Measurements from ENCODE around the gene CDH23.
A peak's percentile ranks its signal among the peaks of the same experiment; 100 is the strongest.

CDH23 gene

DNA sequence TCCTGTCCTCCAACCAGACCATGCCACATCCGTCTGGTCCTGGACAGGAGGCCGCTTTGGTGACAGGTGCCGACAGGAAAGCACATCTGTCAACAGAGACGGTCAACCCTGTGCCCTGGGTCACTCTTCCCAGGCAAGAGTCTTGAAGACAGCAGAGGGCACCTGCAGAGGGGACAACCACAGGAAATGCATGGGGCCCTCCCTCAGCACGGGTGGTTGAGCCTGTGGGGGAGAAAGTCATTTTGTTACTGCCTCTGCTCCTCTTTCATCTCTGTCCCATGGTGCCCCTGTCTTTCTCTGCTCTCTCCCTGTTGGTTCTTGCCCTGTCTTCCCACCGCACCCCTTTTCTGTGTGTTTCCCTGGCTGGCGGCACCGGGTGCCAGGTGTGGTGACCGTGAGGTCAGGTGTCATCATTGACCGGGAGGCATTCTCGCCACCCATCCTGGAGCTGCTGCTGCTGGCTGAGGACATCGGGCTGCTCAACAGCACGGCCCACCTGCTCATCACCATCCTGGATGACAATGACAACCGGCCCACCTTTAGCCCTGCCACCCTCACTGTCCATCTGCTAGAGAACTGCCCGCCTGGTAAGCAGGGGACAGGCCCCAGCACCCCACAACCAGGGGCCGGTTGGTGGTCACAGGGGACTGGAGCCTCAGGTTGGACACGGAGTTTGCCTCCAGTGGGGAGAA, 394.2 kb downstream of the CDH23 start:
- H3K4me3 Mint-ChIP-seq = peak overlapping the region; percentile 78
- peaks cover 21% of the 10 kb centered on the region for H3K4me1 Mint-ChIP-seq
- H3K36me3 Mint-ChIP-seq = peaks cover 4% of the 10 kb centered on the region
- H3K27ac Mint-ChIP-seq = peak overlapping the region; percentile 31
- ATAC-seq (ENCODE audit: low read depth) (peak; percentile 75), DNase-seq (ENCODE audit: low spot score in 2 of 2) (no peak)
- H3K27me3 Mint-ChIP-seq = peaks cover 5% of the 10 kb centered on the region
- no peaks in the 10 kb centered on the region for H3K9me3 Mint-ChIP-seq

DNA sequence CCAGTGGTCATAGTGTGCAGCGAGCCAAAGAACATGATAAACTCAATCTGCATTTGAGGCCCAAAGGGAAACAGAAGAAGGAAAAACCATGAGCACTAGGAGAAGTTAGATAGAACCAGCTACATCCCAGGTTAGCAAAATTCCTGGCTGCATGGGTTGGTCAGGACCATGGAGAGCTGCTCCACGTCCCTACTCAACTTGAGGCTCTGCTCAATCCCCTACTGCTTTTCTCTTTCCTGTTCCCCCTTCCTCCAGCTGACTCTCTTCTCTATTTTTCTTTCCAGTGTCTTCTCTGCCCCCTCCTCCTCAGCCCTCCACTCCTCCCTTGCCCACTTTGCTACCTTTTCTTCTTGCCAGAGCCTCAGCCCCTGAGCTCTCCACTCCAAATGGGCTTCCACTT, 398.5 kb downstream of the CDH23 start:
- ATAC-seq (ENCODE audit: low read depth) (no peak), DNase-seq (ENCODE audit: low spot score in 2 of 2) (no peak)
- H3K4me3 Mint-ChIP-seq = no peak overlapping the region
- no peaks in the 10 kb centered on the region for H3K9me3 Mint-ChIP-seq
- peaks cover 22% of the 10 kb centered on the region for H3K4me1 Mint-ChIP-seq
- peaks cover 4% of the 10 kb centered on the region for H3K36me3 Mint-ChIP-seq
- no peak overlapping the region for H3K27ac Mint-ChIP-seq
- H3K27me3 Mint-ChIP-seq = peaks cover 5% of the 10 kb centered on the region

DNA sequence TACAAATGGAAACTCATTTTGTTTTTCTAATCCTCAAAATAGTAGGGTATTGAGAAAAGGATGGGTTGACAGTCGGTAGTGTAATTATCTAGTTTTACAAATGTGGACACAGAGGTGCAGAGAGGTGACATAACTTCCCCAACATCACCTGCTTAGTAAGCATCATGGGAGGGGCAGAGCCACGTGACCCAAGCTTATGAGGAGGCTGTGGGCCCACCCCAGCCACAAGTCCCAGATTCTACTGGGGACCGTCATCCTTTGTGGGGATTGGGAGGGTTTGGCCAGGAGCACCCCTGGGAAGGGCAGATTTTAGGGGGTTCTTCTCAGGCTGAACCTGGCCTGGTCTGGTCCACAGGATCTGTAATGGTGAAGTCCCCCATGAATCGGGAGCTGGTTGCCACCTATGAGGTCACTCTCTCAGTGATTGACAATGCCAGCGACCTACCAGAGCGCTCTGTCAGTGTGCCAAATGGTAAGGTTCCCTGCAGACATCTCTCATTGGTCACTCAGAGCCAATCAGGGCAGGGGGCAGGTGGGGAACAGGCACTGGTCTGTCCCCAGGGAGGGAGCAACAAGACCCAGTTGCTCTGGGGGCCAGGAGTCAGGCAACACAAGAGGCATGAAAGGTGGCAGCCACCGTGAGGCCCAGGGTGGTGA, 400.2 kb downstream of the CDH23 start:
- Mint-ChIP-seq H3K4me1 (peaks cover 17% of the 10 kb centered on the region), H3K36me3 (peaks cover 4% of the 10 kb centered on the region), H3K9me3 (no peaks in the 10 kb centered on the region), H3K27me3 (peaks cover 5% of the 10 kb centered on the region), H3K27ac (no peak overlapping the region), H3K4me3 (no peak overlapping the region)
- no peak for ATAC-seq (ENCODE audit: low read depth)
- no peak for DNase-seq (ENCODE audit: low spot score in 2 of 2)

DNA sequence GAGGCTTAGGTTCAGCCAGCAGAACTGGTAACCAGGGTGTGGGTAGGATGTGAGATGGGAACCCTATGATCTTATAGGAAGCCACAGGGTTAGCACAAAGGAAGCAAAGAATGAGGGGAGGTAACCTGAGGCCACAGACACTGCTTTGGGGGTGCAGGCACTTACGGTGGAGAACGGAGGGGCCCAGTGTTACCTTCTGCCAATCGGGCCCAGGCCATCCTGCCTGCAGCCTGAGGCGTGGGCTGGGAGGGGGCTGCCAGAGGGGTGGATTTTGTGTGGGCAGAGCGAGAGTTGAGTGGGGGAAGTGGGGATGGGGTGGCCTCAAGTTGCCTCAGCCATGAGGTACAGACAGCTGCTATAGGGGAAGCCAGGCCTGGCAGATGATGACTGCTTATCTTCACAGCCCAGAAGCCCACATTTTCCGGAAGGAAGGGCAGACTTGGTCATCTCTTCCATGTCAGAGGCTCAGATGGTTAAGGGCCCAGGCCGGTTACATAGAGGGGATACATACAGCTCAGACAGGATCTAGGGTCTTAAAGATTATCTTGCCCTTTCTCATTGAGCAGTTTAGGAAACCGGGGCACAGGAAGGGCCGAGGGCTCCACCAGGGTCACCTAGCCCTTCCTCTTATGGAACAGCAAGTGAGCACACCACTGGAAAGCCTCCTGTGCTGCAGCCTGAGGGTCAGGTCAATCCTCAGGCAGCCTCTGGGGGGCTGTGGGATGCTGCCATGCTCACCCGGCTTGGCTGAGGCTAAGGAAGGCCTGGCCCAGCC, 401.0 kb downstream of the CDH23 start:
- Mint-ChIP-seq H3K4me3 (no peak overlapping the region), H3K36me3 (peaks cover 4% of the 10 kb centered on the region), H3K9me3 (no peaks in the 10 kb centered on the region), H3K27me3 (peaks cover 5% of the 10 kb centered on the region), H3K27ac (no peak overlapping the region), H3K4me1 (peaks cover 17% of the 10 kb centered on the region)
- no peak for ATAC-seq (ENCODE audit: low read depth)
- DNase-seq (ENCODE audit: low spot score in 2 of 2) = no peak

DNA sequence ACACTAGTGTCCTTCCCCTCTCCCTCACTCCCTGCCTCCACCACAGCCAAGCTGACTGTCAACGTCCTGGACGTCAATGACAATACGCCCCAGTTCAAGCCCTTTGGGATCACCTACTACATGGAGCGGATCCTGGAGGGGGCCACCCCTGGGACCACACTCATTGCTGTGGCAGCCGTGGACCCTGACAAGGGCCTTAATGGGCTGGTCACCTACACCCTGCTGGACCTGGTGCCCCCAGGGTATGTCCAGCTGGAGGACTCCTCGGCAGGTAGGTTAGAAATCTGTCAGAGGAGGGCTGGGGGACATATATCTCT, 401.5 kb downstream of the CDH23 start:
- H3K9me3 Mint-ChIP-seq = no peaks in the 10 kb centered on the region
- peaks cover 4% of the 10 kb centered on the region for H3K36me3 Mint-ChIP-seq
- ATAC-seq (ENCODE audit: low read depth) = no peak
- DNase-seq (ENCODE audit: low spot score in 2 of 2) = no peak
- peaks cover 5% of the 10 kb centered on the region for H3K27me3 Mint-ChIP-seq
- H3K4me3 Mint-ChIP-seq = no peak overlapping the region
- no peak overlapping the region for H3K27ac Mint-ChIP-seq
- H3K4me1 Mint-ChIP-seq = peaks cover 17% of the 10 kb centered on the region

DNA sequence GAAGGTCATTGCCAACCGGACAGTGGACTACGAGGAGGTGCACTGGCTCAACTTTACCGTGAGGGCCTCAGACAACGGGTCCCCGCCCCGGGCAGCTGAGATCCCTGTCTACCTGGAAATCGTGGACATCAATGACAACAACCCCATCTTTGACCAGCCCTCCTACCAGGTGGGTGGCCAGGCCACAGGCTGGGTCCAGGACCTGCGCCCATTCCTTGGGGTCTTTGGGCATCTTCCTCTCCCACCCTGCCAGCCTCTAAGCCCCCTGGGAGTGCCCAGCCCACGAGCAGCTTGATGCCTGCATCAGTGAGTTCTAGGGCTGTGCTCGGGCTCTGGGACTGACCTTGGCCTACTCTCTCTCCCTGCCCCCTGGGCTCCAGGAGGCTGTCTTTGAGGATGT, 402.4 kb downstream of the CDH23 start:
- ATAC-seq (ENCODE audit: low read depth) (no peak), DNase-seq (ENCODE audit: low spot score in 2 of 2) (no peak)
- Mint-ChIP-seq H3K27ac (no peak overlapping the region), H3K36me3 (peaks cover 2% of the 10 kb centered on the region), H3K4me1 (peaks cover 15% of the 10 kb centered on the region), H3K4me3 (no peak overlapping the region), H3K9me3 (no peaks in the 10 kb centered on the region), H3K27me3 (peaks cover 3% of the 10 kb centered on the region)

DNA sequence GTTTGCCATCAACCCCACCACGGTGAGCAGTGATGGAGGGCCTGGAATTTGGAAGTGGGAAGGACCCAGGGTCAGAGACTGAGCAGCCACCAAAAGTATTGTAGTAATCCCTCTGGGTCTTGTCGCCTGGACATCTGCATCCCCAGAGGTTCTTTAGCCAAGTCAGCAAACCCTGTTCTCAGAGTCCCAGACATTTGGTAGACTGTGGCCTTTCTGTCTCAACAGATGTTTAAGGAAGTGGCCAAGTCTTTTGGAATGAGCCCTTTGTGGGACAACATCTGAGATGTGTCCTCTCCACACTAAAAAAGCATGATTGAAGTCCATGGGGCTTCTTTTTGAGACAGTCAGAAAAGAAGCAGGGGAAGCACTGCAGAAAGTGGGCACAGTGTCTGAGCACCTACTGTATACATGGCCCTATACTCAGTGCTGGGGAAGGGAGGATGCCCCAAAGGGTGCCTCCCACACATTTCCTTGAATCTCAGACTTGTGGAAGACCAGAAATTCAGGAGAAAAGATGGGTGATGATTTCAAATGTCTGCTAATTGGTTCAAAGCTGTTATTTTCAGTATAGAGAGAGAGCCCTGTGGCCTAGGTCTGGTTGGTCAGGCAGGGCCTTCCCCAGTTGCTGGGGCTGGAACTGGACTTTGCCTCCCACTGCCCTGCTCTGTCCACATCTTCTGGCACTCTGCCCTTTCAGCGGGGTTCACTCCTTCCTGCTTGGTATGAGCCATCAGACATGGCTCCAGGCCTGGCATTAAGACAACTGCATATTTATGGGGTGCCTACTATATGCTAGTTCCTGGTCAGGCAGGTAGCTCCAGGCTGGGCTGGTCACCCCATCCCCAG, 403.1 kb downstream of the CDH23 start:
- H3K4me1 Mint-ChIP-seq = peaks cover 15% of the 10 kb centered on the region
- no peak overlapping the region for H3K27ac Mint-ChIP-seq
- no peak for ATAC-seq (ENCODE audit: low read depth)
- H3K9me3 Mint-ChIP-seq = no peaks in the 10 kb centered on the region
- no peaks in the 10 kb centered on the region for H3K36me3 Mint-ChIP-seq
- H3K4me3 Mint-ChIP-seq = no peak overlapping the region
- peaks cover 3% of the 10 kb centered on the region for H3K27me3 Mint-ChIP-seq
- no peak for DNase-seq (ENCODE audit: low spot score in 2 of 2)

DNA sequence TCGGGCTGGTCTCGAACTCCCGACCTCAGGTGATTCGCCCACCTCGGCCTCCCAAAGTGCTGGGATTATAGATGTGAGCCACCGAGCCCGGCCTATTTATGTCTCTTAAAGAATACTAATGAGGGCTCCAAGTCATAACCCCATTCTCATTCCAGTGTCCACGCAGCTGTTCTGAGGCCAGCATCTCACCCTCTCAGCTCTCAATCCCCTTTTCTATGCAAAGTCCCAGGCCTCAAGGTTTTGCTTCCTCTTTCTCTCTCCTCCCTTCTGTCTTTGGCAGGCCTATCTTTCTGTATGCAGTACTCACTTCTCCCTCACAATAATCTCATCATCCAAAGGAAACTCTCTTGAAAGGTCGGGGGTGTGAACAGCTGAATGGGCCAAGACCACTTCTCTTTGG, 404.6 kb downstream of the CDH23 start:
- Mint-ChIP-seq H3K27ac (no peak overlapping the region), H3K4me3 (no peak overlapping the region), H3K4me1 (peaks cover 12% of the 10 kb centered on the region), H3K9me3 (no peaks in the 10 kb centered on the region), H3K27me3 (no peaks in the 10 kb centered on the region), H3K36me3 (no peaks in the 10 kb centered on the region)
- DNase-seq (ENCODE audit: low spot score in 2 of 2) = peak in 1 of 2 donors; percentile 42
- ATAC-seq (ENCODE audit: low read depth) = peak; percentile 96

DNA sequence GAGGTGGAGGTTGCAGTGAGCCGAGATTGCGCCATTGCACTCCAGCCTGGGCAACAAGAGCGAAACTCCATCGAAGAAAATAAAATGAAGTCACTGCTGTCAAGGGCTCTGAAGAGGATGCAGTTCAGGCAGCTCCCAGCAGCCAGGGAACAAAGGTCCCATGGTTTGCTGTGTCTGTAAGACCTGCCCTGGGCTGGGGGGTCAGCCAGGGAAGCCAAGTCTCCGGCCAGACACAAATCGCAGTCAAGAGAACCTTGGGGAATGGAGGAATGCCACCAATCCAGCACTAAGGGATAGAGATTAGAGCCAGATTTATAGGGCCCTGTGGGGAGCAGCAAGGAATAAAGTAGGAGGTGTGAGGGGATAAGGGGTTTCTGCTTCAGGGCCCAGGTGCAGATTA, 405.5 kb downstream of the CDH23 start:
- Mint-ChIP-seq H3K27ac (no peak overlapping the region), H3K9me3 (no peaks in the 10 kb centered on the region), H3K27me3 (no peaks in the 10 kb centered on the region), H3K36me3 (no peaks in the 10 kb centered on the region), H3K4me1 (peaks cover 9% of the 10 kb centered on the region), H3K4me3 (no peak overlapping the region)
- ATAC-seq (ENCODE audit: low read depth) = no peak
- DNase-seq (ENCODE audit: low spot score in 2 of 2) = no peak

DNA sequence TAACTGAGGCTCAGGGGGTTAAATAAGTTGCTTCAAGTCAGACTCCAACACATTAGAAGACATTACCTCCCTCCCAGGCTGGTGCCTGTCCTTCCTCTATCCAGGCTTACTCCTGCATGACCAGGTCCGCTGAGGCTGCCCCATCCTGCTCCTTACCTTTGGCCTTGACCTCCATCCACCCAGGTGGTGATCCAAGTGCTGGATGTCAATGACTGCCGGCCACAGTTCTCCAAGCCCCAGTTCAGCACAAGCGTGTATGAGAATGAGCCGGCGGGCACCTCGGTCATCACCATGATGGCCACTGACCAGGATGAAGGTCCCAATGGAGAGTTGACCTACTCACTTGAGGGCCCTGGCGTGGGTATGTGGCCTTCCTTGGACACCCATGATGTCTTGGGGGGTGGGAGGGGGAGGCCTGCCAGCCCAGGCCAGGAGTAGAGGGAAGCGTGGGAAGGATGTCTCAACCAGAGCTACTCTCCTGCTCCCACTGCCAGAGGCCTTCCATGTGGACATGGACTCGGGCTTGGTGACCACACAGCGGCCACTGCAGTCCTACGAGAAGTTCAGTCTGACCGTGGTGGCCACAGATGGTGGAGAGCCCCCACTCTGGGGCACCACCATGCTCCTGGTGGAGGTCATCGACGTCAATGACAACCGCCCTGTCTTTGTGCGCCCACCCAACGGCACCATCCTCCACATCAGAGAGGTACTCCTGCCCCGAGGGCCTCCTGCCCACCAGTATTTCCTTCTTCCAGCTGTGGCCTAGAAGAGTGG, 406.2 kb downstream of the CDH23 start:
- Mint-ChIP-seq H3K9me3 (no peaks in the 10 kb centered on the region), H3K36me3 (no peaks in the 10 kb centered on the region), H3K27me3 (no peaks in the 10 kb centered on the region), H3K4me3 (no peak overlapping the region), H3K27ac (no peak overlapping the region), H3K4me1 (peaks cover 5% of the 10 kb centered on the region)
- DNase-seq (ENCODE audit: low spot score in 2 of 2) = no peak
- no peak for ATAC-seq (ENCODE audit: low read depth)

DNA sequence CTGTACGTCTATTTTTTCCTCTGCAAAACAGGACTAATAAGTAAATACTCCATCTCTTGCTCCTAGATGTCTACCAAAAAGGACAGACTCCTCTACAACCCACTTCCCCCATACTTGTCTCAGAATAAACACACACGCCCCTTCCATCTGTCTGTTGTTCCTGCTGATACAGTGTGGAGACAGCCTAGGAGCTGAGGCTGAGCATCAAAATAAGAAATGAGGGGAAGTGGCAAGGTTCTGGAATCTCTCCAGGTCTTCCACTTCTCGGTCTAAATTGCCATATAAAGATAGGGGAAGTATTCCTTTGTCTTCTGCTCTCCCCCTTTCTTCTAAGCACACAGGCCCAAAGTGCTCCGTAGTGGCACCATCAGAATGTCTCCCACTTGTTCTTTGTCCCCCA, 407.4 kb downstream of the CDH23 start:
- Mint-ChIP-seq H3K27me3 (peaks cover 3% of the 10 kb centered on the region), H3K27ac (no peak overlapping the region), H3K4me3 (no peak overlapping the region), H3K4me1 (peaks cover 8% of the 10 kb centered on the region), H3K9me3 (no peaks in the 10 kb centered on the region), H3K36me3 (no peaks in the 10 kb centered on the region)
- DNase-seq (ENCODE audit: low spot score in 2 of 2) (no peak), ATAC-seq (ENCODE audit: low read depth) (no peak)

DNA sequence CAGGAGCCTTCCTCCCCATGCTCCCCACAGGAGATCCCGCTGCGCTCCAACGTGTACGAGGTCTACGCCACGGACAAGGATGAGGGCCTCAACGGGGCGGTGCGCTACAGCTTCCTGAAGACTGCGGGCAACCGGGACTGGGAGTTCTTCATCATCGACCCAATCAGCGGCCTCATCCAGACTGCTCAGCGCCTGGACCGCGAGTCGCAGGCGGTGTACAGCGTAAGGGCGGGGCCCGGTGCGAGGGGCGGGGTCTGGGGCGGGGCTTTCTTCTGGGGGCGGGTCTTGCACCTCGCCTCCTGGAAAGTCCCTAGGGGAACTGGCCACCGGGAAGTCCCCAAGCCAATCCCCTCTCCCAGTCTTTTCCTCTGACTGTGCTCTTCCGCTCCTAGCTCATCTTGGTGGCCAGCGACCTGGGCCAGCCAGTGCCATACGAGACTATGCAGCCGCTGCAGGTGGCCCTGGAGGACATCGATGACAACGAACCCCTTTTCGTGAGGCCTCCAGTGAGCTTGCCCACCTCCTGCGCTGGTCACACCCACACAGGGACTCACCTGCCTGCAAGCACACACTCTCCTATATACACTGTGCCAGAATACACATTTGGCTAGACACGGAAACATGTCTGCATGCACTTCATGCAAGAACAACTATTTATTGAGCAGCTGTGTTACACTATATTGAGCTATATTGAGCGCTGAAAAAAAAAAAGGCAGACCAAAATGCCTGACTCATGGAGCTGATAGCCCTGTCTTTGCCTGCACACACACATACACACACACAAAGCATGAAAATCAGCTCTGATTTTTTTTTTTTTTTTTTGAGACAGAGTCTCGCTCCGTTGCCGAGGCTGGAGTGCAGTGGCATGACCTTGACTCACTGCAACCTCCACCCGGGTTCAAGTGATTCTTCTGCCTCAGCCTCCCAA, 409.3 kb downstream of the CDH23 start:
- peaks cover 3% of the 10 kb centered on the region for H3K27me3 Mint-ChIP-seq

More for the DNA sequence above, 409.3 kb downstream of the CDH23 start:
- H3K36me3 Mint-ChIP-seq = no peaks in the 10 kb centered on the region
- H3K9me3 Mint-ChIP-seq = no peaks in the 10 kb centered on the region
- H3K4me1 Mint-ChIP-seq = peaks cover 8% of the 10 kb centered on the region
- no peak overlapping the region for H3K27ac Mint-ChIP-seq
- no peak overlapping the region for H3K4me3 Mint-ChIP-seq
- no peak for DNase-seq (ENCODE audit: low spot score in 2 of 2)
- no peak for ATAC-seq (ENCODE audit: low read depth)
